ENCODE data around the gene COX19. TPM values are rescaled to one million over a fixed set of nuclear protein-coding genes. Genes with fewer than 3 reads are reported as not detected.
A peak's percentile ranks its signal among the peaks of the same experiment; 100 is the strongest.

The COX19 gene
- total RNA-seq, 1 donor from 2014 or later = 2.1 TPM

- intact Hi-C loops (cut with DNase I) = no loop called here
- Histone ChIP-seq H3K27me3 (no peaks in the 10 kb centered on the region), H3K9me3 (no peaks in the 10 kb centered on the region), H3K4me3 (no peak overlapping the region), H3K27ac (no peak overlapping the region), H3K36me3 (no peaks in the 10 kb centered on the region), H3K4me1 (peaks cover 4 to 11% of the 10 kb centered on the region in 2 donors)
- TF ChIP-seq, protein P1, sequence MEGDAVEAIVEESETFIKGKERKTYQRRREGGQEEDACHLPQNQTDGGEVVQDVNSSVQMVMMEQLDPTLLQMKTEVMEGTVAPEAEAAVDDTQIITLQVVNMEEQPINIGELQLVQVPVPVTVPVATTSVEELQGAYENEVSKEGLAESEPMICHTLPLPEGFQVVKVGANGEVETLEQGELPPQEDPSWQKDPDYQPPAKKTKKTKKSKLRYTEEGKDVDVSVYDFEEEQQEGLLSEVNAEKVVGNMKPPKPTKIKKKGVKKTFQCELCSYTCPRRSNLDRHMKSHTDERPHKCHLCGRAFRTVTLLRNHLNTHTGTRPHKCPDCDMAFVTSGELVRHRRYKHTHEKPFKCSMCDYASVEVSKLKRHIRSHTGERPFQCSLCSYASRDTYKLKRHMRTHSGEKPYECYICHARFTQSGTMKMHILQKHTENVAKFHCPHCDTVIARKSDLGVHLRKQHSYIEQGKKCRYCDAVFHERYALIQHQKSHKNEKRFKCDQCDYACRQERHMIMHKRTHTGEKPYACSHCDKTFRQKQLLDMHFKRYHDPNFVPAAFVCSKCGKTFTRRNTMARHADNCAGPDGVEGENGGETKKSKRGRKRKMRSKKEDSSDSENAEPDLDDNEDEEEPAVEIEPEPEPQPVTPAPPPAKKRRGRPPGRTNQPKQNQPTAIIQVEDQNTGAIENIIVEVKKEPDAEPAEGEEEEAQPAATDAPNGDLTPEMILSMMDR (IDR thresholded peaks at IDR 0.05) = no peak
- DNase-seq (ENCODE audit: low spot score in 2 of 2) = peak in 1 of 2 donors; percentile 62
Measured at GRCh38 chr7:951881-952547, 23.3 kb downstream of the COX19 start.

GRCh38 chr7:949021-949934 lies 26.1 kb downstream of the COX19 start:
- no peak overlapping the region for H3K4me3 ChIP-seq
- H3K27me3 ChIP-seq = no peaks in the 10 kb centered on the region
- TF ChIP-seq, protein P1 (IDR thresholded peaks at IDR 0.05) = no peak
- H3K4me1 ChIP-seq = peaks cover 4 to 8% of the 10 kb centered on the region in 2 donors
- DNase-seq (ENCODE audit: low spot score in 2 of 2) = peak in 1 of 2 donors; percentile 59
- H3K36me3 ChIP-seq = no peaks in the 10 kb centered on the region
- H3K27ac ChIP-seq = no peak overlapping the region
- H3K9me3 ChIP-seq = no peaks in the 10 kb centered on the region
- intact Hi-C loops (cut with DNase I) = no loop called here

GRCh38 chr7:947391-948210 lies 27.7 kb downstream of the COX19 start:
- no peak overlapping the region for H3K27ac ChIP-seq
- H3K36me3 ChIP-seq = no peaks in the 10 kb centered on the region
- no peaks in the 10 kb centered on the region for H3K4me1 ChIP-seq
- H3K27me3 ChIP-seq = no peaks in the 10 kb centered on the region
- TF ChIP-seq, protein P1 (IDR thresholded peaks at IDR 0.05) = no peak
- intact Hi-C loops (cut with DNase I) = no loop called here
- DNase-seq (ENCODE audit: low spot score in 2 of 2) = peak in 1 of 2 donors; percentile 52
- H3K4me3 ChIP-seq = no peak overlapping the region
- H3K9me3 ChIP-seq = no peaks in the 10 kb centered on the region

GRCh38 chr7:946256-946996 lies 28.9 kb downstream of the COX19 start:
- intact Hi-C loops (cut with DNase I) = no loop called here
- Histone ChIP-seq H3K9me3 (no peaks in the 10 kb centered on the region), H3K4me3 (no peak overlapping the region), H3K27ac (no peak overlapping the region), H3K27me3 (no peaks in the 10 kb centered on the region), H3K36me3 (no peaks in the 10 kb centered on the region), H3K4me1 (no peaks in the 10 kb centered on the region)
- DNase-seq (ENCODE audit: low spot score in 2 of 2) = peak in 1 of 2 donors; percentile 34
- TF ChIP-seq, protein P1 (IDR thresholded peaks at IDR 0.05) = no peak
